H54 (cell line): Measurements from ENCODE around the gene ARFIP2.
A peak's percentile ranks its signal among the peaks of the same experiment; 100 is the strongest.

ENCODE experiments used
- DNase-seq: peaks from one replicate; pipeline ENCODE4 v3.0.0; 2011; ENCODE audit warnings: low spot score, mixed read lengths; ENCODE audit not compliant: insufficient read length
- FAIRE-seq: peaks from 3 replicates; lab custom pipeline; 2011; peaks lifted over from hg19 to GRCh38; lab: Jason Lieb, UNC
- POLR2A ChIP-seq: IDR thresholded peaks from 2 replicates; pipeline ENCODE4 v1.6.1; 2011; ENCODE audit warnings: low read depth, mild to moderate bottlenecking, low read length

Gene ARFIP2

DNA sequence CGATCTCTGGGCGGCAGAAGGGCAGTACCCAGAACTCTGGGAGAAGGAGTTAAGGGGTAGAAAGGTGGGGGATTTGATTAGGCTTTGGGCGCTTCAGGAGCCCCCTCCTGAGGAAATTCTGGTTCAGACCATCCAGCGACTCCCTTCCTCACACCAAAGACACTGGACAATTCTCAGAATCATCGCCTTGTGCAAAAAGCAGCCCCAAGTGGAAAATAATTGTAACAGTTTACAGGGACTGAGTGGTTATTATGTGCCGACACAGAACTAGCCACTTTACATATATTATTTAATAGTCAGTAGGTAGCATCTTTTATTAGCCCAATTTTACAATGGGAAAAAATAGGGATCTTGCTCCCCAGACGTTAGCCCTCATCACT, 6.7 kb downstream of the ARFIP2 start:
- no peak for TF ChIP-seq POLR2A
- FAIRE-seq (no peak), DNase-seq (no peak)

- DNase-seq = peak; percentile 96
- peak; percentile 88 for TF ChIP-seq POLR2A
- no peak for FAIRE-seq
Measured at GRCh38 chr11:6473451-6474412, 7.4 kb downstream of the ARFIP2 start, which contains the start of gene TRIM3. TRIM3 (minus strand) TSS chr11:6473941; CDS start chr11:6465695, 8,246 bp downstream.

DNA sequence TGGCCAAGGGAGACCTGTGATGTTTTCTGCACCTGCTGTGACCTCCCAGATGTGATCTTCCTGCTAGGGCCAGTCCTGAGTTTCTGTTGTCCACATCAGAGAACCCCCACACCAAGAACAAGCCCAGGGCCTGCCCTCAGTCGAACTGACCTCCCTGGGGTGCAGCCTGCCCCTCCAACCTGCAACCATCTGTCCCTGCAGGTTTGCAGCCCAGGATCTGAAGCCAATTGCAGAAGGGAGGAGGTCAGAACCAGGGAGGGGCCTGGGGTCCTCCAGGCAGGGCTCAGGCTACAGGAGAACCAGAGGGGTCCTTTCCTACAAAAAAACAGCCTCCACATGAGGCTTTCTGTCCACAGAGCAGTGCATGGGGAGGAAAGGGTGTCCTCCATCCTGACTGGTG, 8.2 kb downstream of the ARFIP2 start:
- DNase-seq (peak; percentile 32), FAIRE-seq (no peak)
- no peak for TF ChIP-seq POLR2A

DNA sequence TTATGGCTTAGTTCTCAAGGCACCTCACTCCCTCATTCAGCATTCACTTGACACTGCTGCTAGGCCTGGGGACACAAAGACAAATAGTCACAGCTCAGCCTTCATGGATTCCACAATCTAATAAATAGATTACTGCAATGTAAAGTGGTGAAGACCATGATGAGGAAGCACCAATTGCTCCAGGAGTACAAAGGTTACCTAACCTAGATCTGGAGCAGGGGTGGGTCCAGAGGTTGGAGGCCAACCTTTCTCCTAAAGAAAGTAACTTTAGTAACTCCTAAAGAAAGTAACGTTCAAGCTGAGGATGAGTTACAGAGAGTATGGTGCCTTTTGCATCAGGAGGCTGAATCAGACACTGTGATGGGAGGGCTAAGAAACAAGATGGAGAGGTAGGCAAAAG, 11.5 kb downstream of the ARFIP2 start:
- no peak for DNase-seq
- TF ChIP-seq POLR2A = no peak
- no peak for FAIRE-seq

DNA sequence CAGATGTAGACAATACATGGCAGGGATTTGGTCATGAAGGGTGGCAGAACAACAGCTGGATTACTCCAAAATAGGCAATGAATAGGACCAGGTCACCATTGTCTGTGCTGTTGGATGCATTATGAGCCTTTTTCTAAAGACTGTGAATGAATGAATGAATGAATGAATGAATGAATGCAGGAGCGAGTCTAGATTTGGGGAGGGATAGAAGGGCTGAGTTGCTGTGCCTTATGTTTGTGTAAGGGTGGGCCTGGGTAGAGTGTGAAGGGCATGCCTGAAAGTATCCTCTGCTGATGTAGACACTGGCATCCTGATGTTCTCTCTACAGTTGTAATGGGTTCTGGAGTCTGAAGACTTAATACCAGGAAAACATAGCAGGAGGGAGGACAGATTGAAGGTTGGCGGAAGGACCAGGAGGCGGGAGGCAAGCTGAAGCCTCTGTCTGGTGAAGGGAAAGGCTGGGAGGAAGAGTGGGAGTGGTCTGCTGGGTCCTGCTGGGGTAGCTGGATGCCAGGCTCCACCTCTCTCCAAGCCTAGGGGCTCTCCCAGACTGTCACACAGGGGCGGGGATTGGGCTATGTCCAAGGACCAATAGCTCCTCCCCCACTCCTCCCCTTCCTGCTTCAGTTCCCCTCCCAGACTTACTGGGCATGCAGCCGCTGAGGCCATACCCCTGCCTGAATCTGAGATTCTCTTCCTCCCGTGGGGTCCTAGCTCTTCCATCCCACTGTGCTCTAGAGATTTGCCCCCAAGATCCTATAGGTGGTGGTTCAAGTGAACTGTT, 12.2 kb downstream of the ARFIP2 start:
- FAIRE-seq = peak; percentile 62
- TF ChIP-seq POLR2A = peak; percentile 30; the same call in 1 of the 2 replicates
- DNase-seq = peak; percentile 97

- DNase-seq (no peak), FAIRE-seq (no peak)
- TF ChIP-seq POLR2A = no peak
Measured at GRCh38 chr11:6459099-6459450, 22.1 kb downstream of the ARFIP2 start.

DNA sequence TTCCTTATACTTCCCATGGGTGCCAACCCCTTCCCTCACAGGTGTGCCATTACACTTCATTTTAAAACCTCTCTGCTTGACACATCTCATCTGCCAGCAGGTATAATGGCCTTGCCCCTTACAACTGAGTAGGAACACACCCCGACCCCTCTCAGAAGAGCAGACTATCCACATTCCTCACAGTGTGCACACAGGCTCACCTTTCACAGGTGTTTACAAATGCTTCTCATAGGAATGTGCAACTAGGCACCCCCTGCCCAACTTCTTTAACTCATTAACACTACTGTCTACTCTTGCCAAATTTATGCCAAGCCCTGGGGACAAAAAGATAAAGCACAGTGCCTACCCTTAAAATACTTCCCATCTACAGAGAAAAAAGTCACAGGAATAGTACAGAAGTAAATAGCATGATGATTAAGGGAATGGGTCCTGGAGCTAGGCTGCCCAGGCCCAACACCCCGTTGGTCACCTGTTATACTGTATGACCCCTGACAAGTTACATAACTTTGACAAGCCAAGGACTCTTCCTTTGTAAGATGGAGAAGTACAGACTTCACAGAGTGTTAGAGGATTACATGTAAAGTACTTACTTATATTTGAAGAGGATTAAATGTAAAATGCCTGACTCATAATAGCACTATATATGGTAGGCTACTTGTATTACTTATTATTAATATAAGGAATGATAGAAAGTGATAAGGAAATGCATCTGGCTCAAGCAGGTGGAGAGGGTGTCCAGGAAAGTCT, 22.6 kb downstream of the ARFIP2 start:
- DNase-seq (no peak), FAIRE-seq (no peak)
- TF ChIP-seq POLR2A = no peak

DNA sequence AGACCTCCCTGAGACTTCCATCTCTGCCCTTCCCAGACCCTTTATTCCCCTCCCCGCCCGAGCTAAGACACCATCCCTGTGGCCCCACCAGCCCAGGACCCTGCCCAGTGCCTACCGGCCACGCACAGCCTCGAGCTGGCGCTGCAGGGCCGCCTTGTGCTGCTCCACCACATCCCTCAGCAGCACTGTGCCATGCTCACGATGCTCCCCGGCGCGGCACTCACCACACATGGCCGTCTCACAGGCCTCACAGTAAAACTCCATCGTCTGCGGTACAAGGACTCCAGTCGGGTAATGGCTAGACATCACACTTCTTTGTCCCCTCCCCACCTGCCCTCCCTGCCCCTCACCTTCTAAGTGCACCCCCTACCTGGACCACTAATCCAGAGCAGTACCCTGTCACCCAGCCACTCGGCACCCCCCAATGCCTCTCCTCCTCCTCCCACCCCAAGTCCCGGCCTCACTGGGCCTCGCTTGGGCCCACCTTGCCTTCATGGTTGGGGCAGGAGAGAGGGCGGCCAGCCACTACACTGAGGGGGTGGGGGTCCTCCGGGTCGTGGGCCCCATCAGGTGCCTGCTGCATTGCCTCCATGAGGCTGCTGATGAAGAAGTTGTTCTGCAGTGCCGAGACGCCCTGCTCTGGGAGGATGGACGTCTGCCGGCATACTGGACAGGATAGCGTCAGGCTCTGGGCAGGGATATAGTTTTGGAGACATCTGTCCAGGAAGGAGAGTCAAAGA, 23.4 kb downstream of the ARFIP2 start:
- no peak for TF ChIP-seq POLR2A
- FAIRE-seq (no peak), DNase-seq (no peak)

GRCh38 chr11:6456361-6457073, 24.6 kb downstream of the ARFIP2 start:
- TF ChIP-seq POLR2A = no peak
- DNase-seq = no peak
- FAIRE-seq = no peak

DNA sequence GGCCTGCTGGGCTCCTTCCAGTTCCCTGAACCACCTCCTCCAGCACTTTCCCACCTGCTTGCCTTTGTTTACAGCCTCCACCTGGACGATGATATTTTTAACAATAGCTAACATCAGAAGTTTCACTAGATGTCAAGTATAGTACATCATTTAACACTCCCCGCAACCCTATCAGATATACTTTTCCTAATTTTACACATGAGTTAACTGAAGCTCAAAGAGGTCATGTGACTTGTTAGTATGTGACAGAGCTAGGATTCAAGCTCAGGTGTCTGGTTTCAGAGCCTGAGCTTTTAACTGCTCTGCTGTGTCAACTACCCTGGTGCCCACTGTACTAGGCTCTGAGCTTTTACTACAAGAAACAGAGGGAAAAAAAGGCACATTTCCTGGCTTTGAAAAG, 26.1 kb downstream of the ARFIP2 start:
- DNase-seq (no peak), FAIRE-seq (no peak)
- TF ChIP-seq POLR2A = no peak

DNA sequence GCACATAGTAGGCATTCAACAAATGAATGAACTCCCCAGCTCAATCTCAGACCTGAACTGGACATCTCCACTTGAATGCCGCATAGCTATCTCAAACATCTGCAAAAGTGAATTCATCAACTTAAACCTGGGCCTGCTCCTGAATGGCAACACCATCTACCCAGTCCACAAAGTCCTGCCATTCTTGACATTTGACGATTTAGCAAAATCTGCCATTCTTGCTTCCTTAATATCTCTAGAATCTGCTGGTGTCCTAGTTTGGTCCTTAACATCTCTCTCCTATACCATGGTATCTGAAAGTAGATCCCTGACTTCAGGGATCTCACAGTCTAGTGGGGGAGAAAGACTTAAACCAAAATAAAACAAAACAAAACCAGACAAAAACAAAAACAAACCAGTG, 28.0 kb downstream of the ARFIP2 start:
- DNase-seq (no peak), FAIRE-seq (no peak)
- TF ChIP-seq POLR2A = no peak

DNA sequence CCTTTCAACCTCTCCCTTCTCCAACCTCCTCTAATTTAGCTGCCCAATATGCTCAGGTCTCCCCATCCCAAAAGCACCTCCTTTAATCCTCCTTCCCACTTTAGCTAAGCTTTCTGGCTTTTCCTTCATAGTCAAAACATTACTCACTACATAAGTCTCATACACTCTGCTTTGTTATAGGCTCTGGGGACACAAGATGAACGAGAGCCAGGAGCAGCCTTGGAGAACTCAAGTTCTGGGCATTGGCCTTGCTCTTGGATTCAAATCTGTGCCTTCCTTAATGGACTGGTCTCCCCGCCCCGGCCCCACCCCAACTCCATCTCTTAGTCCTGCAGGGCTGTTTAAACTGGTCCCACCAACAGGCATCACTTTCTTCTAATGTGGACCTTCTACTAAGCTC, 28.9 kb downstream of the ARFIP2 start:
- no peak for TF ChIP-seq POLR2A
- FAIRE-seq (no peak), DNase-seq (no peak)

- TF ChIP-seq POLR2A = no peak
- FAIRE-seq (no peak), DNase-seq (no peak)
Measured at GRCh38 chr11:6448574-6448973, 32.6 kb downstream of the ARFIP2 start.
